GM12801 (cell line): ENCODE results near the gene SNX3.

Experiments used
- CTCF ChIP-seq: IDR thresholded peaks from one replicate; pipeline ENCODE4 v1.5.1; 2011; ENCODE audit warnings: control low read depth; ENCODE audit not compliant: insufficient read length; ENCODE audit errors: extremely low read depth

The SNX3 gene

GRCh38 chr6:108293527-108294296, 32.9 kb upstream of the SNX3 start:
- no peak for TF ChIP-seq CTCF

DNA sequence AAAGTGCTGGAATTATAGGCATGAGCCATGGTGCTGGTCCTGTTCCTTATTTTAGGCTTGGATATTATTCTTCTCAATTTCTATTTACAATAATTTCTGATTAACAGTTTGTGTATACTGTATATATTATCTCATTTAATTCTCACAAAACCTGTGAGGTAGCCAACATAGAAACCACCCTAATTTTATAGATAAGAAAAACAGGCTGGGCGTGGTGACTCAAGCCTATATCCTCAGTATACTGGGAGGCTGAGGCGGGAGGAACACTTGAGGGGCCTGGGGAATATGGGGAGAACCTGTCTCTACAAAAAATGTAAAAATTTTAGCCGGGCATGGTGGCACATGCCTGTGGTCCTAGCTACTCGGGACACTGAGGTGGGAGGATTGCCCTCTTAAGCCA, 30.3 kb upstream of the SNX3 start:
- no peak for TF ChIP-seq CTCF

GRCh38 chr6:108288742-108289141, 27.9 kb upstream of the SNX3 start:
- TF ChIP-seq CTCF = no peak

- TF ChIP-seq CTCF = no peak
These were observed 26.5 kb upstream of the SNX3 start for GRCh38 chr6:108287373-108287772.

DNA sequence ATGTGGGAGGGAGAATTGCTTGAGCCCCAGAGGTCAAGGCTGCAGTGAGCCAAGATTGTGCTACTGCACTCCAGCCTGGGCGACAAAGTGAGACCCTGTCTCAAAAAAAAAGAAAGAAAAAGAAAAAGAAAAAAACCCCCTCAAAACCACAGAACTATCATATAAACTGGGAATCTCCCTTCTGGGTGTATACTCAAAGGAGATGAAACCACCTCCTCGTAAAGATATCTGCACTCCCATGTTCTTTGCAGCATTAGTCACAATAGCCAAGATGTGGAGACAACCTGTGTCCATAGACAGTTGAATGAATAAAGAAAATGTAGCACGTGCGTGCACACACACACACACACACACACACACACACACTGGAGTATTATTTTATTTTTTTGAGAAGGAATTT, 25.5 kb upstream of the SNX3 start:
- TF ChIP-seq CTCF = no peak

DNA sequence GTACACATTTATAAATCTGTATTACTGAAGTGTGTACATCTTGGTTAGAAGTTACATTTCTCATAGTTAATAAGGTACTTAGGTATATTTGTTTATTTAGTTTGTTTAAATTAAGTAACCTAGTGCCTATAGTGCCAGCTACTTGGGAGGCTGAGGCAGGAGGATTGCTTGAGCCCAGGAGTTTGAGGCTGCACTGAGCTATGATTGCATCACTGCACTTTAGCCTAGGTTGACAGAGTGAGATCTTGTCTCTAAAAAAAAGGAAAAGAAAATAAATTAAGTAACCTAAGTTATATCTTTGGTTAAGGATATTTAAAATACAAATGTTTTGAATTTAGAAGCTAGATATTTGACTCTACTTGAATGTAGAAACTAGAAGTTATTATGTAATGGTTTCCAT, 24.5 kb upstream of the SNX3 start:
- no peak for TF ChIP-seq CTCF

DNA sequence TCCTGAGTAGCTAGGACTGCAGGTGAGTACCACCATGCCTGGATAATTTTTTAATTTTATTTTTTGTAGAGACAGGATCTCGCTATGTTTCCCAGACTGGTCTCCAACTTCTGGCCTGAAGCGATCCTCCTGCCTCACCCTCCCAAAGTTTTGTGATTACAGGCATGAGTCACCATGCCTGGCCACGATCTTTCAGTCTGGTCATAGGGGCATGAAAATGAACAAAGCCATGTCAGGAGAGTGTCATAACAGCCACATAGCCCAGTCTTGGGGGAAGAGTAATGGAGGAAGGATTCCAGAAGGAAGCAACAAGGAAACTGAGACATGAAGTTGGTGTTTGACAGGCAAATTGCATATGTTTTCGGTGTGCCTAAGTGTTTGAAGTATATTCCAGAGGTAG, 17.0 kb upstream of the SNX3 start:
- TF ChIP-seq CTCF = no peak

GRCh38 chr6:108277295-108277694, 16.5 kb upstream of the SNX3 start:
- TF ChIP-seq CTCF = no peak
